HepG2 (cell line): ENCODE results near the gene MLLT10. TPM values are rescaled to one million over a fixed set of nuclear protein-coding genes. Genes with fewer than 3 reads are reported as not detected.

Source experiments
- NFIC ChIP-seq: IDR thresholded peaks from 2 replicates; pipeline ENCODE4 v1.6.1; 2012; ENCODE audit warnings: mild to moderate bottlenecking, low read length, inconsistent platforms
- microRNA counts: library from miRNA; unstranded; fragments of <30 nt; microRNA quantifications from one replicate; lab custom pipeline; 2015
- microRNA-seq: library from miRNA; unstranded; fragments of <30 nt; microRNA quantifications from one replicate; pipeline ENCODE4, GENCODE V29; 2020
- polyA plus RNA-seq, 8 experiments: library from polyadenylated mRNA; depleted of rRNA in 3 of 8; stranded (reverse) in 7 of 8; unstranded in 1 of 8; fragments of >200 nt; fragmentation: Illumina TruSeq in 4 of 8; extraction: Trizol in 4 of 8; gene quantifications; 2 replicates each; pipeline versions ENCODE4 v1.2.1 to v1.2.3, GENCODE V29; 2011 to 2016; ENCODE audit warnings: low read depth in 4 of 8, missing spikeins in 1 of 8, mixed read lengths in 1 of 8; ENCODE audit not compliant: insufficient read depth in 1 of 8
- small RNA-seq, 3 experiments: library from RNA; depleted of rRNA; stranded (forward); fragments of <200 nt; gene quantifications; one replicate each; pipeline ENCODE3, GENCODE V24; 2012; ENCODE audit warnings: low read depth in 2 of 3, low replicate concordance in 1 of 3; ENCODE audit not compliant: insufficient read length in 3 of 3, insufficient read depth in 2 of 3
- total RNA-seq, 5 experiments: library from RNA; depleted of rRNA; stranded (reverse); fragments of >200 nt; fragmentation: Illumina TruSeq; extraction: Trizol; gene quantifications; 2 replicates each; pipeline ENCODE4 v1.2.3, GENCODE V29; 2016; ENCODE audit warnings: low read depth in 1 of 5
- TF ChIP-seq, protein P1 (sequence below): sonication (generic); formaldehyde crosslinking; IDR thresholded peaks from 2 replicates; pipeline ENCODE4 v1.8.1; 2022; ENCODE audit warnings: mild to moderate bottlenecking, missing genetic modification reagents
- TF ChIP-seq, protein P2 (sequence below): IDR thresholded peaks from 2 replicates; pipeline ENCODE4 v1.6.1; 2016; ENCODE audit warnings: missing genetic modification reagents, missing compliant biosample characterization
- TF ChIP-seq, protein P3 (sequence below): conservative IDR thresholded peaks from 2 replicates; pipeline ENCODE4 v1.6.1; 2018; ENCODE audit warnings: missing genetic modification reagents

The MLLT10 gene
- total and polyA plus RNA-seq, 2 of the 13 experiments (the other 11 are each of a cell fraction or from before 2014, with no cell fraction given) = 51.3 to 84.1 TPM

GRCh38 chr10:21791276-21791675, 257.2 kb downstream of the MLLT10 start (continued):
- TF ChIP-seq, protein P1, sequence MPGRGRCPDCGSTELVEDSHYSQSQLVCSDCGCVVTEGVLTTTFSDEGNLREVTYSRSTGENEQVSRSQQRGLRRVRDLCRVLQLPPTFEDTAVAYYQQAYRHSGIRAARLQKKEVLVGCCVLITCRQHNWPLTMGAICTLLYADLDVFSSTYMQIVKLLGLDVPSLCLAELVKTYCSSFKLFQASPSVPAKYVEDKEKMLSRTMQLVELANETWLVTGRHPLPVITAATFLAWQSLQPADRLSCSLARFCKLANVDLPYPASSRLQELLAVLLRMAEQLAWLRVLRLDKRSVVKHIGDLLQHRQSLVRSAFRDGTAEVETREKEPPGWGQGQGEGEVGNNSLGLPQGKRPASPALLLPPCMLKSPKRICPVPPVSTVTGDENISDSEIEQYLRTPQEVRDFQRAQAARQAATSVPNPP (CRISPR knock-in tag) = no peak
- TF ChIP-seq, protein P2, sequence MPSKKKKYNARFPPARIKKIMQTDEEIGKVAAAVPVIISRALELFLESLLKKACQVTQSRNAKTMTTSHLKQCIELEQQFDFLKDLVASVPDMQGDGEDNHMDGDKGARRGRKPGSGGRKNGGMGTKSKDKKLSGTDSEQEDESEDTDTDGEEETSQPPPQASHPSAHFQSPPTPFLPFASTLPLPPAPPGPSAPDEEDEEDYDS (CRISPR knock-in tag) = no peak
- TF ChIP-seq, protein P3, sequence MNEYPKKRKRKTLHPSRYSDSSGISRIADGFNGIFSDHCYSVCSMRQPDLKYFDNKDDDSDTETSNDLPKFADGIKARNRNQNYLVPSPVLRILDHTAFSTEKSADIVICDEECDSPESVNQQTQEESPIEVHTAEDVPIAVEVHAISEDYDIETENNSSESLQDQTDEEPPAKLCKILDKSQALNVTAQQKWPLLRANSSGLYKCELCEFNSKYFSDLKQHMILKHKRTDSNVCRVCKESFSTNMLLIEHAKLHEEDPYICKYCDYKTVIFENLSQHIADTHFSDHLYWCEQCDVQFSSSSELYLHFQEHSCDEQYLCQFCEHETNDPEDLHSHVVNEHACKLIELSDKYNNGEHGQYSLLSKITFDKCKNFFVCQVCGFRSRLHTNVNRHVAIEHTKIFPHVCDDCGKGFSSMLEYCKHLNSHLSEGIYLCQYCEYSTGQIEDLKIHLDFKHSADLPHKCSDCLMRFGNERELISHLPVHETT = no peak
- no peak for TF ChIP-seq NFIC

MicroRNA genes within 50 kb of the gene (microRNA counts, 767-probe panel; counts per million panel counts)
- not detected for microRNA hsa-miR-1915-3p (lab: Ali Mortazavi, UCI)

Small RNA genes lying within 50 kb of the gene (microRNA-seq; reads per million reads assigned to microRNA genes)
- gene MIR1915 = 12.3 reads per million, percentile 49 among the genes with 10 or more reads in this experiment

Small RNA genes lying within 50 kb of the gene (small RNA-seq; reads per million reads assigned to genes)
- gene MIR1915 (0 reads per million in 3 experiments), gene RN7SKP219 (0 reads per million in 3 experiments), gene RNU6-1141P (0.20 to 28.0 (median 8.1) reads per million in 3 experiments), gene RNU6-306P (0 reads per million in 3 experiments)

Other genes starting within 250 kb of the MLLT10 start
- gene SKIDA1, start 8.6 kb upstream of the MLLT10 start, total RNA-seq (2016; rRNA removed; fragmentation: Illumina TruSeq; extraction: Trizol) = 1.4 and 1.5 TPM in 2 replicates
- 0.29 and 0.73 TPM in 2 replicates for gene SKIDA1, start 8.6 kb upstream of the MLLT10 start, polyA plus RNA-seq (2011; rRNA removed)